ENCODE data around the gene SCNN1G. TPM values are rescaled to one million over a fixed set of nuclear protein-coding genes. Genes with fewer than 3 reads are reported as not detected.

The SCNN1G gene
- total and polyA plus RNA-seq, 2 of the 13 experiments (the other 11 are each of a cell fraction or from before 2014, with no cell fraction given), result not detected

DNA sequence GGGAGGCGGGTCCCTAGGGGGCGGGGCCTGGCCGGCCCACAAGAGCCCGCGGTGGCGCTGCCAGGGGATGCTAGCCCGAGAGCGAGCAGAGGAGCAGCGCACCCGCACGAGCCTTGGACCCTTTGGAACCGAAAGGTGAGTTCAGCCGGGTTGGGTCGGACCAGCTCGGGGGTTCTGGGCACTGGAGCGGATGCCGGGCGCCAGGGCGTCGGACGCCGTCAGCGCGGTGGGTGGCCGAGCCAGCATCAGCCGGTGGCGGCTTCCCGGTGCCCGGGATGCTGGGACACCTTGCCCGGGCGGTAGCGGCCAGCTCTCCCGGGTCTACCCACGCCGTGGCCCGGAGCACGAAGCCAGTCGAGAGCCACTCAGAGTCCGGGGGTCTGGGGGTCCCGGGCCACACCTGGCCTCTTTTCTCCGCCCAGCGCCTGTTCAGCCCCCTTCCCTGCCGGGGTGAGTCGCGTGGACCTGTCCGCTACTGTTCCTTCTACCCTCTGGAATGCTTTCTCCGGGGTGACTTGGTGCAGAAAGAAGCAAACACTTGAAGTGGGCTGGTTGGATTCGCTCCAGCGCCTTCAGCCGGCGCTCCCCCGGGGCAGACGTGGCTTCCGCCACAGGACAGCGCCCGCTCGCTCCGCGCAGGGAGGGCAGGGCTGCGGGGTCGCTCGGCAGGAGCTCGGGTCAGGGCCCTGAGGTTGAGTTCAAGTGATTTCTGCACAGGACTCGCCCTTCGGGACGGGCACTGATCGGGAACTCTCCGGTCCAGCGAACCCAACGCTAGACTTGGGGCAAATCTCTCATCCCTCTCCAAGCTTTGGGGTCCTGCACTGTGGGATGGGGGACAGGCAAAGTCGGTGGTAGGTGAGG, at the start of gene SCNN1G (continued):
- TF ChIP-seq NR2F1 (CRISPR knock-in tag; IDR thresholded peaks at IDR 0.05) (no peak), ZNF484 (CRISPR knock-in tag; IDR thresholded peaks at IDR 0.05; ENCODE audit: borderline replicate concordance, low read depth) (no peak), ZNF747 (CRISPR knock-in tag; IDR thresholded peaks at IDR 0.05; ENCODE audit: borderline replicate concordance) (no peak), GABPB1 (CRISPR knock-in tag; IDR thresholded peaks at IDR 0.05) (0 out of 2 replicates have a peak, but pooled peaks have one; percentile 4), SOX13 (IDR thresholded peaks at IDR 0.05) (no peak), SOX13 (CRISPR knock-in tag; conservative IDR thresholded peaks at IDR 0.05 in 1 of 2, IDR thresholded peaks at IDR 0.05 in 1 of 2) (no peak), ZNF354B (CRISPR knock-in tag; IDR thresholded peaks at IDR 0.05) (0 out of 2 replicates have a peak, but pooled peaks have one; percentile 57), ZNF225 (CRISPR knock-in tag; IDR thresholded peaks at IDR 0.05) (peak; percentile 88), PHF20 (CRISPR knock-in tag; IDR thresholded peaks at IDR 0.05) (no peak), CSRNP2 (CRISPR knock-in tag; conservative IDR thresholded peaks at IDR 0.05; ENCODE audit: low read depth) (no peak), PLRG1 (conservative IDR thresholded peaks at IDR 0.05) (no peak), ZBTB21 (CRISPR knock-in tag; IDR thresholded peaks at IDR 0.05) (no peak), FUBP1 (CRISPR knock-in tag; IDR thresholded peaks at IDR 0.05; ENCODE audit: borderline replicate concordance) (no peak), YY1 (IDR thresholded peaks at IDR 0.05; ENCODE audit: insufficient read depth, insufficient replicate concordance, low read depth, low read length) (no peak), NR1H2 (CRISPR knock-in tag; IDR thresholded peaks at IDR 0.05; ENCODE audit: borderline replicate concordance, low read depth) (no peak), ARID2 (CRISPR knock-in tag; IDR thresholded peaks at IDR 0.05; ENCODE audit: borderline replicate concordance) (no peak), WIZ (CRISPR knock-in tag; IDR thresholded peaks at IDR 0.05) (no peak), ZNF329 (CRISPR knock-in tag; IDR thresholded peaks at IDR 0.05; ENCODE audit: low read depth) (no peak), ZNF350 (CRISPR knock-in tag; IDR thresholded peaks at IDR 0.05; ENCODE audit: borderline replicate concordance, low read depth) (0 out of 2 replicates have a peak, but pooled peaks have one; percentile 16), YEATS2 (CRISPR knock-in tag; IDR thresholded peaks at IDR 0.05; ENCODE audit: borderline replicate concordance) (0 out of 2 replicates have a peak, but pooled peaks have one; percentile 2), ZNF674 (CRISPR knock-in tag; IDR thresholded peaks at IDR 0.05; ENCODE audit: low read depth) (no peak), POLR2G (IDR thresholded peaks at IDR 0.05; ENCODE audit: low read depth, low read length) (no peak)
- TF ChIP-seq, protein P1, sequence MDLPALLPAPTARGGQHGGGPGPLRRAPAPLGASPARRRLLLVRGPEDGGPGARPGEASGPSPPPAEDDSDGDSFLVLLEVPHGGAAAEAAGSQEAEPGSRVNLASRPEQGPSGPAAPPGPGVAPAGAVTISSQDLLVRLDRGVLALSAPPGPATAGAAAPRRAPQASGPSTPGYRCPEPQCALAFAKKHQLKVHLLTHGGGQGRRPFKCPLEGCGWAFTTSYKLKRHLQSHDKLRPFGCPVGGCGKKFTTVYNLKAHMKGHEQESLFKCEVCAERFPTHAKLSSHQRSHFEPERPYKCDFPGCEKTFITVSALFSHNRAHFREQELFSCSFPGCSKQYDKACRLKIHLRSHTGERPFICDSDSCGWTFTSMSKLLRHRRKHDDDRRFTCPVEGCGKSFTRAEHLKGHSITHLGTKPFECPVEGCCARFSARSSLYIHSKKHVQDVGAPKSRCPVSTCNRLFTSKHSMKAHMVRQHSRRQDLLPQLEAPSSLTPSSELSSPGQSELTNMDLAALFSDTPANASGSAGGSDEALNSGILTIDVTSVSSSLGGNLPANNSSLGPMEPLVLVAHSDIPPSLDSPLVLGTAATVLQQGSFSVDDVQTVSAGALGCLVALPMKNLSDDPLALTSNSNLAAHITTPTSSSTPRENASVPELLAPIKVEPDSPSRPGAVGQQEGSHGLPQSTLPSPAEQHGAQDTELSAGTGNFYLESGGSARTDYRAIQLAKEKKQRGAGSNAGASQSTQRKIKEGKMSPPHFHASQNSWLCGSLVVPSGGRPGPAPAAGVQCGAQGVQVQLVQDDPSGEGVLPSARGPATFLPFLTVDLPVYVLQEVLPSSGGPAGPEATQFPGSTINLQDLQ (CRISPR knock-in tag; IDR thresholded peaks at IDR 0.05), result no peak

Measured in HepG2 (cell line).